HCT116 (cell line): Measurements from ENCODE around the gene ANKRD63. TPM values are rescaled to one million over a fixed set of nuclear protein-coding genes. Genes with fewer than 3 reads are reported as not detected.

Source experiments
- ATAC-seq: fragments of 200-7000 bp; cut with Tn5 transposase; 2 replicates; pipeline ENCODE4 v1.9.1; 2020; ENCODE audit warnings: mild to moderate bottlenecking, moderate library complexity
- BruUV-seq: library from RNA; stranded (reverse); fragments of 400-500 nt; replicated peaks from 2 replicates; lab custom pipeline; 2021; lab: Mats Ljungman, UMichigan
- CTCF ChIA-PET: fragments of 300-600 bp; sonication (Branson Sonifier 250); formaldehyde crosslinking; loops from one replicate; lab custom pipeline; 2021; ENCODE audit warnings: antibody characterized with exemption; lab: Charles Lee
- POLR2A ChIA-PET: fragments of 300-600, 350-600 bp; sonication (Branson Sonifier 250); formaldehyde crosslinking; loops from one replicate; lab custom pipeline; 2021; ENCODE audit warnings: antibody characterized with exemption; lab: Charles Lee
- RAD21 ChIA-PET, 2 experiments: fragments of 300-600 bp; sonication (Branson Sonifier 250); formaldehyde crosslinking; loops; one replicate each; lab custom pipeline; 2023; ENCODE audit warnings: low total read pairs in 2 of 2; ENCODE audit not compliant: uncharacterized antibody in 2 of 2, unreplicated experiment in 2 of 2, low non-redundant PET in 1 of 2; lab: Charles Lee
- DNase-seq: peaks from one replicate; pipeline ENCODE4 v3.0.0-alpha.2; 2010; ENCODE audit warnings: low read depth, low spot score
- H2AFZ ChIP-seq: fragments of 200-600 bp; shearing (Covaris generic), sonication (generic); 2 replicates; pipeline ENCODE4 v1.6.1; 2017; ENCODE audit warnings: low read depth, mixed run types, mixed read lengths, antibody characterized with exemption, low read length; ENCODE audit not compliant: poor library complexity, severe bottlenecking
- H3K27ac ChIP-seq: 2 replicates; pipeline ENCODE4 v1.5.1; 2012; ENCODE audit warnings: low read depth, low read length
- H3K27me3 ChIP-seq: fragments of 200-600 bp; sonication (generic); 2 replicates; pipeline ENCODE4 v1.6.1; 2016; ENCODE audit warnings: mixed run types, low read length, mixed read lengths; ENCODE audit not compliant: insufficient read depth
- H3K36me3 ChIP-seq, 2 experiments: fragments of 200-500 bp in 1 of 2; fragments of 200-600 bp in 1 of 2; sonication (Bioruptor generic) in 1 of 2; sonication (generic) in 1 of 2; 2 replicates each; pipeline versions ENCODE4 v1.5.1 to v1.6.1; 2014 to 2016; ENCODE audit warnings: low read length in 2 of 2, inconsistent platforms in 1 of 2, mixed read lengths in 1 of 2, mixed run types in 1 of 2; ENCODE audit not compliant: insufficient read depth in 2 of 2, control insufficient read depth in 1 of 2
- H3K4me1 ChIP-seq, 2 experiments: fragments of 200-600 bp in 1 of 2; sonication (generic) in 1 of 2; 2 replicates each; pipeline versions ENCODE4 v1.5.1 to v1.6.1; 2012 to 2017; ENCODE audit warnings: low read length in 2 of 2, inconsistent platforms in 1 of 2, mild to moderate bottlenecking in 1 of 2, mixed read lengths in 1 of 2, mixed run types in 1 of 2, moderate library complexity in 1 of 2; ENCODE audit not compliant: insufficient read depth in 2 of 2, control insufficient read depth in 1 of 2
- H3K4me2 ChIP-seq: fragments of 200-600 bp; sonication (generic); 2 replicates; pipeline ENCODE4 v1.6.1; 2017; ENCODE audit warnings: mixed run types, low read length, mixed read lengths
- H3K4me3 ChIP-seq, 2 experiments: fragments of 200-600 bp in 1 of 2; sonication (generic) in 1 of 2; replicated peaks in 1 of 2; 2 replicates each; pipeline ENCODE4 v1.5.1; 2011 to 2016; ENCODE audit warnings: low read length in 2 of 2, control low read depth in 1 of 2, low read depth in 1 of 2, mild to moderate bottlenecking in 1 of 2, mixed read lengths in 1 of 2, mixed run types in 1 of 2
- H3K79me2 ChIP-seq: fragments of 200-600 bp; sonication (generic); 2 replicates; pipeline ENCODE4 v1.6.1; 2017; ENCODE audit warnings: mild to moderate bottlenecking, mixed run types, low read length, moderate library complexity, mixed read lengths; ENCODE audit not compliant: insufficient read depth
- H3K9ac ChIP-seq: fragments of 200-600 bp; sonication (generic); 2 replicates; pipeline ENCODE4 v1.6.1; 2016; ENCODE audit warnings: low read length, mixed read lengths
- H3K9me2 ChIP-seq: fragments of 200-600 bp; sonication (generic), shearing (Covaris generic); 2 replicates; pipeline ENCODE4 v1.6.1; 2017; ENCODE audit warnings: mixed run types, mild to moderate bottlenecking, moderate library complexity; ENCODE audit not compliant: insufficient read depth
- H3K9me3 ChIP-seq, 2 experiments: fragments of 200-500 bp in 1 of 2; fragments of 200-600 bp in 1 of 2; sonication (Bioruptor generic) in 1 of 2; sonication (generic) in 1 of 2; 2 replicates each; pipeline ENCODE4 v1.6.1; 2014 to 2017; ENCODE audit warnings: low read length in 2 of 2, mixed read lengths in 2 of 2, inconsistent platforms in 1 of 2, low read depth in 1 of 2, mild to moderate bottlenecking in 1 of 2, mixed run types in 1 of 2, moderate library complexity in 1 of 2; ENCODE audit not compliant: control insufficient read depth in 1 of 2, insufficient read depth in 1 of 2
- H4K20me1 ChIP-seq: fragments of 200-600 bp; sonication (generic), shearing (Covaris generic); 2 replicates; pipeline ENCODE4 v1.6.1; 2017; ENCODE audit warnings: mixed run types, mild to moderate bottlenecking, moderate library complexity; ENCODE audit not compliant: insufficient read depth
- CBX3 ChIP-seq: IDR thresholded peaks from 2 replicates; pipeline ENCODE4 v1.6.1; 2012; ENCODE audit warnings: low read depth
- CEBPB ChIP-seq: IDR thresholded peaks from 2 replicates; pipeline ENCODE4 v1.6.1; 2012; ENCODE audit warnings: low read depth
- RAD21 ChIP-seq: IDR thresholded peaks from 2 replicates; pipeline ENCODE4 v1.6.1; 2012; ENCODE audit warnings: low read depth, mild to moderate bottlenecking
- SIN3A ChIP-seq: IDR thresholded peaks from 2 replicates; pipeline ENCODE4 v1.6.1; 2012; ENCODE audit warnings: low read depth
- TCF7L2 ChIP-seq: IDR thresholded peaks from 2 replicates; pipeline ENCODE4 v1.7.0; 2011; ENCODE audit warnings: borderline replicate concordance, inconsistent platforms; ENCODE audit not compliant: insufficient read depth, insufficient read length; ENCODE audit errors: extremely low read depth
- ZNF274 ChIP-seq: fragments of 200-500 bp; sonication (Bioruptor generic); IDR thresholded peaks from 2 replicates; pipeline ENCODE4 v1.6.1; 2014; ENCODE audit warnings: mild to moderate bottlenecking, low read depth, low read length, inconsistent platforms
- intact Hi-C: fragments of 100-400 bp; cut with micrococcal nuclease; formaldehyde crosslinking; loops from 2 replicates; pipeline ENCODE4 v1.10.0; 2022
- total RNA-seq: library from RNA; stranded (reverse); gene quantifications from one replicate; pipeline ENCODE4 v1.2.1, GENCODE V29; 2021; ENCODE audit not compliant: unreplicated experiment
- TF ChIP-seq, protein P1 (sequence below): IDR thresholded peaks from 2 replicates; pipeline ENCODE4 v1.6.1; 2012

ANKRD63 gene
- total RNA-seq, 1 experiment from 2014 or later = 0.89 TPM

DNA sequence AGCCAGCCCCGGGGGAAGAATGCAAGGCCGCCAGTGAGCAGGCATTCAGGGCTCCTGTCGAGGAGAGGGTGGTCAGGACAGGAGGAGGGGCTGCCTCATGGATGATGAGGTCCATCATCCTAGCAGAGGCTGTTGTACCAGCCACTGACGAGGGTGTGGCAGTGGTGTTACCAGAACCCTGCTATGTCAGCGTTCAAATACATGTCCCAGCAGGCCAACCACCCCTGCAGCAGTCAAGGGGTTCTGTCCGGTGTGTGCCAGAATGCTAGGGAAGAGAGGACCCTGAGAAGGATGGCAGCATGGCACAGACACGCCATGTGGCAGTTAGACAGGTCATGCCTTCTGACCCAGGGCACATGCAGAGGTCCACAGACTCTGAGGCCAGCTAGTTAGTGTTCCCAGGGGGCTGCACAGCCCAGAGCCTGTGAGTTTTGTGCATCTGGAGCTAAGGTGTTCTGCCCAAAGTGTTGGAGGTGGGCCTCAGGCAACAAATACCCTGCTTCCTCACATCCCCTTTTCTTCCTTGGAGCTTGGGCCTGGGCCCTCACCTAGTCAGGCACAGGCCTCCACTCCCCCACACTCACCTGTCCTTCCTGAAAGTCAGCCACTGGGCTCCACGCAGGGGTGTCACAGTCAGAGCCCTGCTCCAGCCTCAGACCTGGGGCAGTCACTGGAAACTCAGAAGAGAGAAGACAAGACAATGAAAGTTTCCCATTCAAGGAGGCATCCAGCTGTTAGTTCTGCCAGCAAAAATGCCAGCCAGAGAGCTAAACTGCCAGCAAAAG lies 36.2 kb downstream of the ANKRD63 start:
- no peak for DNase-seq
- TF ChIP-seq ZNF274 (no peak), RAD21 (no peak), CBX3 (no peak), CEBPB (no peak), TCF7L2 (no peak), SIN3A (no peak)
- TF ChIP-seq, protein P1, sequence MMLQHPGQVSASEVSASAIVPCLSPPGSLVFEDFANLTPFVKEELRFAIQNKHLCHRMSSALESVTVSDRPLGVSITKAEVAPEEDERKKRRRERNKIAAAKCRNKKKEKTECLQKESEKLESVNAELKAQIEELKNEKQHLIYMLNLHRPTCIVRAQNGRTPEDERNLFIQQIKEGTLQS = no peak
- ATAC-seq = no peak
- no peak overlapping the region for H2AFZ ChIP-seq
- no peaks in the 10 kb centered on the region for H3K79me2 ChIP-seq
- no peaks in the 10 kb centered on the region for H3K9me2 ChIP-seq
- no peak overlapping the region for H3K4me2 ChIP-seq
- H3K27me3 ChIP-seq = no peaks in the 10 kb centered on the region
- H3K36me3 ChIP-seq = no peaks in the 10 kb centered on the region
- H3K4me3 ChIP-seq = no peak overlapping the region
- RAD21 ChIA-PET = no interaction called here
- POLR2A ChIA-PET = interaction anchor here (1.1 kb wide), 1 partner anchor 8 kb away, joined by 3 read pairs; the partner anchor contains the start of gene PAK6
- H4K20me1 ChIP-seq = no peaks in the 10 kb centered on the region
- intact Hi-C loops = no loop called here
- no TSS peak for BruUV-seq
- H3K9me3 ChIP-seq = no peaks in the 10 kb centered on the region
- CTCF ChIA-PET = interaction anchor here (1.3 kb wide), 1 partner anchor 33 kb away, joined by 3 read pairs; no protein-coding TSS in a partner anchor
- H3K4me1 ChIP-seq = peaks cover 0 to 24% of the 10 kb centered on the region in 2 experiments; a peak in 3 of 4 replicates
- no peak overlapping the region for H3K27ac ChIP-seq
- no peak overlapping the region for H3K9ac ChIP-seq
